ENCODE measurements around the gene FGF12.

FGF12 gene

GRCh38 chr3:192490720-192491119 lies 236.6 kb downstream of the FGF12 start:
- no peak for DNase-seq

DNA sequence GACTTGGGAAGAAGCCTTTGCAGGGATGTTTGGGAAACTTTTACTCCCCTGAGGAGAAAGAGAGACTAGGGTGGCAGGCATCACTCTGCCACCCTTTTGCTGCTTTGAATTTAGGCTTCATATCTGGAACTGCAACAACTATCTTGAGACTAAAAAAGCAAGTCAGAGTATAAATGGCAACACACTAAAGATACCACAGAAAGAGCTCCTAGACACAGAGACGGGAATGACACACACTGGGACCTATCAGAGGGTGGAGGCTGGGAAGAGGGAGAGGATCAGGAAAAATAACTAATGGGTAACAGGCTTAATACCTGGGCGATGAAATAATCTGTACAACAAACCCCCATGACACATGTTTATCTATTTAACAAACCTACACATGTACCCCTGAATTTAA lies 237.8 kb downstream of the FGF12 start:
- DNase-seq, result no peak

- no peak for DNase-seq
Observed at GRCh38 chr3:192487033-192487432, 240.3 kb downstream of the FGF12 start.

DNA sequence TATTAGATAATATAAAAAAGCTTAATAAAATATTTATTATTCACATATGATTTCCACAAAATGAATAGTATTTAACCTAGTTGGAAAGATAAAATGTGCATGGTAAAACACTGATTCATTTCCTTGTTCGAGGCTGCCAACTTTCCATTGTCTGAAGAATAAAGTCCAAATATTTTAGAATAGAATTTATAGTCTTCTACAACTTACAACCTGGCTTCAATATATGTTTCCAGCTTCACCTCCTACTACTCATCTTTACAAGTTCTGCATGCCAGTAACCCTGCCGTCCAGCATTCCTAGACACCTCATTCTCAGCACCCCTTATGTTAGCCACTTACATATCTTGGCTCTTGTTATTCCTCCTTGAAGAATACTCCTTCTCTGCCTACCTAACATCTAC lies 244.5 kb downstream of the FGF12 start:
- DNase-seq, result no peak

GRCh38 chr3:192482391-192482790 lies 244.9 kb downstream of the FGF12 start:
- DNase-seq, result no peak

GRCh38 chr3:192481638-192482037 lies 245.7 kb downstream of the FGF12 start:
- no peak for DNase-seq

- DNase-seq, result peak; percentile 33
Observed at GRCh38 chr3:192467230-192468140, 259.9 kb downstream of the FGF12 start.

DNA sequence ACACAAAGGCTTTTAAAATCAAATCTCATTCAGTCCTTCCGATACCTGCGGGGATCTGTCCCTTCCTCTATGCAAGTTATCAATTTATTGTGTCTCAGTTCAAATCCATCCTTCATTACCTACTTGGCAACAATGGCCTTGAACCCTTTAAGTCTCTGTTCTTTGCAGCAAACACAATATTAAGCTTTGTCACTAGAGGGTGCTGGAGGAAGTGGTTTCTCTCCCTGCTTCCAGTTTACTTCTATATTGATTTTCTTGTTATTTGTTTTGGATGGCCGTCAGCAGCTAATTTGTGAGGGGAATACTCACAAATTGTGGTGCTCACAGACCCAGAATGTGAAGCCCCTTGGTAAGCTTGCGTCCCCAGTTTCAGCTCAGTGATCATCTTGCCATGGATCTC lies 278.3 kb downstream of the FGF12 start:
- no peak for DNase-seq

DNA sequence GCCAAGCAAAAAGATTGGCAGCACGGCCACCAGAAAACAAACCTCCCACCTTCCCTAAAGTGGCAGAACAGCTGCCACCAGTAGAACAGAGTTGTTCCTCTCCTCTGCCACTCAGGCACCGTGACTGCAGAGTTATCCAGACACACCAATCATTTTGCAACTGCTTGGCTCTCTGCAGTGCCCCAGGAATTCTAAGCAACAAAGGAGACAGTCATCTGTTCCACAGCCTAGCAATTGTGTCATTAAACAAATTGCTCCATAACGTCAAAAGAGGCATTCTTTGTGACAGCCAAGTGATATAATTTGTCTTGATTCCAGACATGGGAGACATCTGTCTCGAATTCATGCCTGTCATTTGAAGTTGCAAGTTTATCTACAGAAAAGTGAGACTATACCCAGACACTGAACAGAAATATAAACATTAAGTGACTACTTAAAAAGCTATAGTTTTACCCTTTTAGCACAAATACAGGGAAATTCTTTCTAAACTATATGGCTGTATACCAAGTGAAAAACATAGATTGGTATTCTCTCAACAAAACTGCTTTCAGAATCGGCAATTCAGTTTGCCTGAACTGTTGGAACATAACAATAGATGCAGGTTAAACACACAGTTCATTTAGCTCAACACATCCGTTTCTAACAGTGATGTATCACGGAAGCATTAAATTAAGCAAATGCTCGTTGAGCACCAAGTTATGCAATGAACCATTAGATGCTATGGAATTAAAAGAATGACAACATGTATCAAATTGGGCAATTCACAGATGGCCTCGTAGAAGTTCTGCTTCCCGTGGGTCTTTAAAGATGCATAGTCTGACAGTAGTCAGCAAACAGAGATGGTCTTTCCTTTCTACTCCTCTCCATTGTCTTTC lies 281.3 kb downstream of the FGF12 start:
- no peak for DNase-seq

DNA sequence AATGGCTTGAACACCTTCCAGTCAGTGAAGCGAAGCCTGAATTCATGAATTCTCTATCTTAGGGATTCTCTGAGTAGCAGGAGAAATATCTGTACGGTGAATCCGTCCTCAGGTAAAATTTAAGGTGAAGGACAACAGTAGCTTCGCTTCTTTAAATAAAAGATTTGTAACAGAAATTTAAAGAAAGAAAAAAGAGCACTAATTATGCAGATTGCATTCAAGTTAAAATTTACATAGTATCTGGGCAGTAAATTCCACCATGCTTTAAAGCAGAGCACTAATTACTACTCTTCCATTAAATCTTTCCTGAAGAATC lies 282.6 kb downstream of the FGF12 start:
- DNase-seq, result no peak

- DNase-seq, result peak; percentile 35
Observed at GRCh38 chr3:192444096-192444790, 283.1 kb downstream of the FGF12 start.

DNA sequence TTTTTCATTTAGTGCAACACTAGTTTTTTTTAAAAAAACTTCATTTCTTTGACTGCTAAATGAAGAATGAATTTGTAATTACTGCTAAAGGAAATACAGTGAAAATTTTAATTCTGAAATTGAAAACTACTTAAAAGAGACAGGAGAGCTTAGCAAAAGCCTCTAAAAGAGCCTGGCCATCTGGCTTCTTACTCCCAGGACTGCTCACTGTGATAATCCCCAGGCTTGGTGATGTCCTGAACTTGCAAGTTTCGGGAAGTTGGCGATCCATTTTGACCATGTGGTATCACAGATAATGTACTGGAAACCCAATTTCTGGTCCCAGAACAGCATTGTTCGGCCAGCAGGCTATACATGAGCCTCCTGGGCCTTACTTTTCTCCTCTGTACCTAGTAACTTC lies 292.1 kb downstream of the FGF12 start:
- no peak for DNase-seq

GRCh38 chr3:192434186-192434585 lies 293.2 kb downstream of the FGF12 start:
- no peak for DNase-seq

- no peak for DNase-seq
Observed at GRCh38 chr3:192433704-192434103, 293.6 kb downstream of the FGF12 start.

- DNase-seq, result no peak
Observed at GRCh38 chr3:192422997-192423342, 304.4 kb downstream of the FGF12 start.

- DNase-seq, result no peak
Observed at GRCh38 chr3:192422321-192422996, 304.9 kb downstream of the FGF12 start.

DNA sequence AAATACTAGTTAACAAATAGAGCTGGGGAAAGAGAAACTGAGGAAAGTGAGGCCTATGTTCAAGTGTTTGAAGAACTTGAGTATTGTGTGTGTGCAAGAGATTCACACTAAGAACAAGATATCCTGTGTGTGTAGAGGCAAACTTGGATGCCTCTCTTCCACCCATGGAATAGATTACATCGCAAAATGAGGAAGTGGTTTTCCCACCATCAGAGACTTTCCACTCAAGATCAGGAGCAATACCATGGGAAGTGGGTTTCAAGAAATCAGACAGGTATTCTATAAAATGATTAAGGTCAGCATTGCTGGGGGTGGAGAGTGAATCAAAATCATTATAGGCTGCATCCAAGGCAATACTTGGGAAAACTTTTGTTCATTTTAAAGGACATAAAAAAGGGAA lies 308.0 kb downstream of the FGF12 start:
- DNase-seq, result no peak

DNA sequence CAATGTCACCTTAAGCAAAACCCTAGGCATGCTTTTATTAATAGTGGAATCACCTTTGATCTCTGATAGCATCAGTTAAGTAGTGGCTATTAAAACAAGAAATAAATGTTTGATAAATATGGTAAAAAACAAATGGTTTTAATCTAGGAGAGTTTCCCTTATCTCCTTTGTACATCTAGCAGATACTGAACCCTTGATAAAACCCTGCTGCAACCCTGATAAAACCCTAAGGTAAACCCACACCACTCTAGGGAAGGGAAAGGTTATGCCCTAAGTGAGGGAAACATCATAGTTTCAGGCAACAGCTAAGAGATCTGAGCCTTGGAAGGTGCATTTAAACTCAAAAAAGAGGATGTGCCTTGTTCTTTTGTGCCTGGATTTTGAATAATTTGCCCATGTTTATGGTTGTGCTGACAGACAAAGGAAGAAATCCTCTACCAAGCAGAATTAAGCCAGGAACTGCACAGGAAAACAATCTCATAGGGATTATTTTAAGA lies 309.7 kb downstream of the FGF12 start:
- no peak for DNase-seq

- no peak for DNase-seq
Observed at GRCh38 chr3:192417017-192417416, 310.3 kb downstream of the FGF12 start.

GRCh38 chr3:192413461-192413860 lies 313.9 kb downstream of the FGF12 start:
- no peak for DNase-seq

GRCh38 chr3:192410684-192410960 lies 316.7 kb downstream of the FGF12 start:
- no peak for DNase-seq

GRCh38 chr3:192409838-192410683 lies 317.3 kb downstream of the FGF12 start:
- DNase-seq, result no peak
